ENCODE data around the gene NINL. TPM values are rescaled to one million over a fixed set of nuclear protein-coding genes. Genes with fewer than 3 reads are reported as not detected.

Gene NINL
- total and polyA plus RNA-seq, 4 donors, result 1.9 to 3.6 (median 2.8) TPM

DNA sequence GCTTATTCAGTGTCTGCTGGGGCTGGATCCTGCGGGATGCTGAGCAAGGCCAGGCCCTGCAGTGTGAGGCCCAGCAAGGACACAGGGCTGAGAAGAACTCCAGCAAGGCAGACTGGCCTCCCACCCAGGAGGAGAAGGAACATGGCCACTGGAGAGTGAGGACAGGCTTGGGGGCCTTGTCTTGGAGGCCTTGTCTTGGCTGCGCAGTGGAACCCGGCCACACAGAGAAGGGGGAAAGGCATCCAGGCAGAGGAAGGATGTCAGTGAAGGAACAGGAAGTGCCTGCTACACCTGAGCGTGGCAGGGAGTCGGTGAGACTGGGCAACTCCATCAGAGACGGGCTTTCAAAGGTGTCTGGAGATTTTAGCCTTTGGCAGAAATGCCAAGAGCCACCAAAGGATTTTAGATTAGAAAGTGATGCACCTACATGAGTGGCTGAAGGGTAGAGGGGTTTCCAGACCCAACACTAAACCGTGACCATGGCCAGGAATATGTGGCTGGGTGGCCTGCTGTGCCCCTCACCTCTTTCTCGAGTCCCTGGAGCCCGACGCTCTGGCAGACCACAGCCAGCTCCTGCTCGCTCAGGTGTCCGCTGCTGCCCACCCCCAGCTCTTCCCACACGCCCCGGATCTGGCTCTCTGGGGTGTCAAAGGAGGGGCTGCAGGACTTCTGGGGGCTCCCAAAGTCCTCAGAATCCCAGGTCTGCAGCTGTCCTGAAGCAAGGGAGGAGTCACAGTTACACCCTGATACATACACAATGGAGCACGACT is 80.8 kb downstream of the NINL start:
- Histone ChIP-seq H3K9ac (ENCODE audit: low read depth in 1 of 2, low read length in 2 of 2) (no peak overlapping the region), H3K4me3 (ENCODE audit: low read depth in 1 of 3, low read length in 3 of 3) (no peak overlapping the region), H3K9me3 (ENCODE audit: control insufficient read depth in 4 of 4, low read length in 3 of 4) (no peaks in the 10 kb centered on the region), H3K27ac (ENCODE audit: low read depth in 1 of 2, low read length in 2 of 2) (no peak overlapping the region), H3K36me3 (ENCODE audit: control insufficient read depth in 4 of 4, insufficient read depth in 3 of 4, low read depth in 1 of 4, low read length in 3 of 4) (peaks cover 0 to 8% (median 6%) of the 10 kb centered on the region in 4 donors), H3K4me1 (ENCODE audit: control insufficient read depth in 4 of 4, insufficient read depth in 4 of 4, low read length in 3 of 4) (peaks cover 11 to 27% (median 16%) of the 10 kb centered on the region in 4 donors), H3K27me3 (ENCODE audit: control insufficient read depth in 4 of 4, insufficient read depth in 4 of 4, low read length in 3 of 4) (no peaks in the 10 kb centered on the region)
- WGBS, result 95% methylated on average over 15 of the region's 15 CpGs
- TF ChIP-seq, protein P1, sequence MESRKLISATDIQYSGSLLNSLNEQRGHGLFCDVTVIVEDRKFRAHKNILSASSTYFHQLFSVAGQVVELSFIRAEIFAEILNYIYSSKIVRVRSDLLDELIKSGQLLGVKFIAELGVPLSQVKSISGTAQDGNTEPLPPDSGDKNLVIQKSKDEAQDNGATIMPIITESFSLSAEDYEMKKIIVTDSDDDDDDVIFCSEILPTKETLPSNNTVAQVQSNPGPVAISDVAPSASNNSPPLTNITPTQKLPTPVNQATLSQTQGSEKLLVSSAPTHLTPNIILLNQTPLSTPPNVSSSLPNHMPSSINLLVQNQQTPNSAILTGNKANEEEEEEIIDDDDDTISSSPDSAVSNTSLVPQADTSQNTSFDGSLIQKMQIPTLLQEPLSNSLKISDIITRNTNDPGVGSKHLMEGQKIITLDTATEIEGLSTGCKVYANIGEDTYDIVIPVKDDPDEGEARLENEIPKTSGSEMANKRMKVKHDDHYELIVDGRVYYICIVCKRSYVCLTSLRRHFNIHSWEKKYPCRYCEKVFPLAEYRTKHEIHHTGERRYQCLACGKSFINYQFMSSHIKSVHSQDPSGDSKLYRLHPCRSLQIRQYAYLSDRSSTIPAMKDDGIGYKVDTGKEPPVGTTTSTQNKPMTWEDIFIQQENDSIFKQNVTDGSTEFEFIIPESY (IDR thresholded peaks at IDR 0.05), result no peak
- TF ChIP-seq NR2F2 (IDR thresholded peaks at IDR 0.05), result no peak
- no peak for TF ChIP-seq HNF4G (IDR thresholded peaks at IDR 0.05)
- TF ChIP-seq, protein P2, sequence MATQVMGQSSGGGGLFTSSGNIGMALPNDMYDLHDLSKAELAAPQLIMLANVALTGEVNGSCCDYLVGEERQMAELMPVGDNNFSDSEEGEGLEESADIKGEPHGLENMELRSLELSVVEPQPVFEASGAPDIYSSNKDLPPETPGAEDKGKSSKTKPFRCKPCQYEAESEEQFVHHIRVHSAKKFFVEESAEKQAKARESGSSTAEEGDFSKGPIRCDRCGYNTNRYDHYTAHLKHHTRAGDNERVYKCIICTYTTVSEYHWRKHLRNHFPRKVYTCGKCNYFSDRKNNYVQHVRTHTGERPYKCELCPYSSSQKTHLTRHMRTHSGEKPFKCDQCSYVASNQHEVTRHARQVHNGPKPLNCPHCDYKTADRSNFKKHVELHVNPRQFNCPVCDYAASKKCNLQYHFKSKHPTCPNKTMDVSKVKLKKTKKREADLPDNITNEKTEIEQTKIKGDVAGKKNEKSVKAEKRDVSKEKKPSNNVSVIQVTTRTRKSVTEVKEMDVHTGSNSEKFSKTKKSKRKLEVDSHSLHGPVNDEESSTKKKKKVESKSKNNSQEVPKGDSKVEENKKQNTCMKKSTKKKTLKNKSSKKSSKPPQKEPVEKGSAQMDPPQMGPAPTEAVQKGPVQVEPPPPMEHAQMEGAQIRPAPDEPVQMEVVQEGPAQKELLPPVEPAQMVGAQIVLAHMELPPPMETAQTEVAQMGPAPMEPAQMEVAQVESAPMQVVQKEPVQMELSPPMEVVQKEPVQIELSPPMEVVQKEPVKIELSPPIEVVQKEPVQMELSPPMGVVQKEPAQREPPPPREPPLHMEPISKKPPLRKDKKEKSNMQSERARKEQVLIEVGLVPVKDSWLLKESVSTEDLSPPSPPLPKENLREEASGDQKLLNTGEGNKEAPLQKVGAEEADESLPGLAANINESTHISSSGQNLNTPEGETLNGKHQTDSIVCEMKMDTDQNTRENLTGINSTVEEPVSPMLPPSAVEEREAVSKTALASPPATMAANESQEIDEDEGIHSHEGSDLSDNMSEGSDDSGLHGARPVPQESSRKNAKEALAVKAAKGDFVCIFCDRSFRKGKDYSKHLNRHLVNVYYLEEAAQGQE (IDR thresholded peaks at IDR 0.05), result no peak
- TF ChIP-seq FOXA2 (IDR thresholded peaks at IDR 0.05), result no peak
- TF ChIP-seq EGR1 (IDR thresholded peaks at IDR 0.05; ENCODE audit: low read depth in 2 of 2), result no peak
- TF ChIP-seq, protein P3, sequence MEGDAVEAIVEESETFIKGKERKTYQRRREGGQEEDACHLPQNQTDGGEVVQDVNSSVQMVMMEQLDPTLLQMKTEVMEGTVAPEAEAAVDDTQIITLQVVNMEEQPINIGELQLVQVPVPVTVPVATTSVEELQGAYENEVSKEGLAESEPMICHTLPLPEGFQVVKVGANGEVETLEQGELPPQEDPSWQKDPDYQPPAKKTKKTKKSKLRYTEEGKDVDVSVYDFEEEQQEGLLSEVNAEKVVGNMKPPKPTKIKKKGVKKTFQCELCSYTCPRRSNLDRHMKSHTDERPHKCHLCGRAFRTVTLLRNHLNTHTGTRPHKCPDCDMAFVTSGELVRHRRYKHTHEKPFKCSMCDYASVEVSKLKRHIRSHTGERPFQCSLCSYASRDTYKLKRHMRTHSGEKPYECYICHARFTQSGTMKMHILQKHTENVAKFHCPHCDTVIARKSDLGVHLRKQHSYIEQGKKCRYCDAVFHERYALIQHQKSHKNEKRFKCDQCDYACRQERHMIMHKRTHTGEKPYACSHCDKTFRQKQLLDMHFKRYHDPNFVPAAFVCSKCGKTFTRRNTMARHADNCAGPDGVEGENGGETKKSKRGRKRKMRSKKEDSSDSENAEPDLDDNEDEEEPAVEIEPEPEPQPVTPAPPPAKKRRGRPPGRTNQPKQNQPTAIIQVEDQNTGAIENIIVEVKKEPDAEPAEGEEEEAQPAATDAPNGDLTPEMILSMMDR (IDR thresholded peaks at IDR 0.05; ENCODE audit: low read depth, low read length, missing input control), result no peak
- no peak for TF ChIP-seq RAD21 (IDR thresholded peaks at IDR 0.05)
- no peak for TF ChIP-seq FOXA1 (IDR thresholded peaks at IDR 0.05)
- no peak for TF ChIP-seq JUND (IDR thresholded peaks at IDR 0.05)
- TF ChIP-seq GABPA (IDR thresholded peaks at IDR 0.05 in 1 of 2, conservative IDR thresholded peaks at IDR 0.05 in 1 of 2), result no peak
- TF ChIP-seq RXRA (IDR thresholded peaks at IDR 0.05), result no peak
- no peak for TF ChIP-seq HNF4A (conservative IDR thresholded peaks at IDR 0.05)
- no peak for TF ChIP-seq SP1 (IDR thresholded peaks at IDR 0.05)
- TF ChIP-seq, protein P4, sequence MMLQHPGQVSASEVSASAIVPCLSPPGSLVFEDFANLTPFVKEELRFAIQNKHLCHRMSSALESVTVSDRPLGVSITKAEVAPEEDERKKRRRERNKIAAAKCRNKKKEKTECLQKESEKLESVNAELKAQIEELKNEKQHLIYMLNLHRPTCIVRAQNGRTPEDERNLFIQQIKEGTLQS (IDR thresholded peaks at IDR 0.05), result no peak
- TF ChIP-seq TAF1 (conservative IDR thresholded peaks at IDR 0.05), result no peak
- TF ChIP-seq, protein P5, sequence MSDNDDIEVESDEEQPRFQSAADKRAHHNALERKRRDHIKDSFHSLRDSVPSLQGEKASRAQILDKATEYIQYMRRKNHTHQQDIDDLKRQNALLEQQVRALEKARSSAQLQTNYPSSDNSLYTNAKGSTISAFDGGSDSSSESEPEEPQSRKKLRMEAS (IDR thresholded peaks at IDR 0.05), result no peak
- DNase-seq (ENCODE audit: low spot score), result no peak

All from liver (tissue), 9 donors.